ENCODE measurements around the gene TNFRSF25.

Gene TNFRSF25

DNA sequence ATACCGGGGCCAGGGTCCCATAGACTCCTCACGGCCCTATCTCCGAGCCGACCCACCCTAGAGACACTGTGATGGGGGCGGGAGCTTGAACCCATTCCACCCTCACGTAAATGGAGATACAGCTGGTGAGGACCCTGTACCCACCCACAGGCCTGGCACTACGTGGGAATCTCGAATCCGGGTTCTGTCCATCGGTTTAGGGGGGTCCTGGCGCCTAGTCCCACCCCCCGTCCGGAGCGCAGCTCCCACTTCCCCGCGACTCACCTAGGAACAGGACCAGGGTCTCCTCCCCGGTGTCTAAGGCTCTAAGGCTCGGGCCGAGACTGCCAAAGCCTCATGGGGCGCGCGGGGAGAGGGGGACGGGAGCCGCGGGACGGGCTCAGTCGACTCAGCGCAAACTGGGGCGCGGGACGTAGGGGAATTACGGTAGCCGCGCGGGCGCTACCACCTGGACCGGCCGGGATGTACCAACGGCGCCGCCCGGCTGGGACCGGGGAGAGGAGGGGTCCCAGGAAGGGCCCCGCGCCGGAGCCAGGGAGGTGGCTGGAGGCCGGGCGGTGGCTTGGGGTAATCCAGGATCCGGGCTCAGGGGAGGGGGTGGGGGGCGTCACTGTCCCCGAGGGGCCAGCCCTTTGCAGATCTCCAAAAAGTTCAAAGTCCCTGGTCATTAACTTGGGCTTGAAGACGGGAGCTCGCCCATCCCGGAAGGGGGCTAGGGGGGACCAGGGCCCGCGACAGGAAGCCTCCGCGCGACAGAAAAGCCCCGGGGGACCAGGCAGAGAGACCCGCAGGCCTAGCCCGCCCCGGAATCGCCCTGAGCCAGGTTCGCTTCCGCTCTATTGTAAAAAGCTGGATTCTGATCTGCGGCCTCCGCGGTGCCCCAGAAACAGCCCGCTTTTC lies 24.5 kb upstream of the TNFRSF25 start:
- TF ChIP-seq FOXP2 (optimal IDR thresholded peaks at IDR 0.05; ENCODE audit: borderline replicate concordance, extremely low read depth, extremely low read length, insufficient read depth) (no peak), TAF1 (IDR thresholded peaks at IDR 0.05; ENCODE audit: borderline replicate concordance, insufficient read depth, low read length) (no peak), POLR2AphosphoS5 (IDR thresholded peaks at IDR 0.05; ENCODE audit: low read depth, low read length) (no peak), SIN3A (IDR thresholded peaks at IDR 0.05; ENCODE audit: borderline replicate concordance, insufficient read depth, low read length) (no peak)
- TF ChIP-seq, protein P1, sequence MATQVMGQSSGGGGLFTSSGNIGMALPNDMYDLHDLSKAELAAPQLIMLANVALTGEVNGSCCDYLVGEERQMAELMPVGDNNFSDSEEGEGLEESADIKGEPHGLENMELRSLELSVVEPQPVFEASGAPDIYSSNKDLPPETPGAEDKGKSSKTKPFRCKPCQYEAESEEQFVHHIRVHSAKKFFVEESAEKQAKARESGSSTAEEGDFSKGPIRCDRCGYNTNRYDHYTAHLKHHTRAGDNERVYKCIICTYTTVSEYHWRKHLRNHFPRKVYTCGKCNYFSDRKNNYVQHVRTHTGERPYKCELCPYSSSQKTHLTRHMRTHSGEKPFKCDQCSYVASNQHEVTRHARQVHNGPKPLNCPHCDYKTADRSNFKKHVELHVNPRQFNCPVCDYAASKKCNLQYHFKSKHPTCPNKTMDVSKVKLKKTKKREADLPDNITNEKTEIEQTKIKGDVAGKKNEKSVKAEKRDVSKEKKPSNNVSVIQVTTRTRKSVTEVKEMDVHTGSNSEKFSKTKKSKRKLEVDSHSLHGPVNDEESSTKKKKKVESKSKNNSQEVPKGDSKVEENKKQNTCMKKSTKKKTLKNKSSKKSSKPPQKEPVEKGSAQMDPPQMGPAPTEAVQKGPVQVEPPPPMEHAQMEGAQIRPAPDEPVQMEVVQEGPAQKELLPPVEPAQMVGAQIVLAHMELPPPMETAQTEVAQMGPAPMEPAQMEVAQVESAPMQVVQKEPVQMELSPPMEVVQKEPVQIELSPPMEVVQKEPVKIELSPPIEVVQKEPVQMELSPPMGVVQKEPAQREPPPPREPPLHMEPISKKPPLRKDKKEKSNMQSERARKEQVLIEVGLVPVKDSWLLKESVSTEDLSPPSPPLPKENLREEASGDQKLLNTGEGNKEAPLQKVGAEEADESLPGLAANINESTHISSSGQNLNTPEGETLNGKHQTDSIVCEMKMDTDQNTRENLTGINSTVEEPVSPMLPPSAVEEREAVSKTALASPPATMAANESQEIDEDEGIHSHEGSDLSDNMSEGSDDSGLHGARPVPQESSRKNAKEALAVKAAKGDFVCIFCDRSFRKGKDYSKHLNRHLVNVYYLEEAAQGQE (IDR thresholded peaks at IDR 0.05; ENCODE audit: insufficient read depth in 1 of 2, low read depth in 2 of 2, low read length in 2 of 2), result no peak

DNA sequence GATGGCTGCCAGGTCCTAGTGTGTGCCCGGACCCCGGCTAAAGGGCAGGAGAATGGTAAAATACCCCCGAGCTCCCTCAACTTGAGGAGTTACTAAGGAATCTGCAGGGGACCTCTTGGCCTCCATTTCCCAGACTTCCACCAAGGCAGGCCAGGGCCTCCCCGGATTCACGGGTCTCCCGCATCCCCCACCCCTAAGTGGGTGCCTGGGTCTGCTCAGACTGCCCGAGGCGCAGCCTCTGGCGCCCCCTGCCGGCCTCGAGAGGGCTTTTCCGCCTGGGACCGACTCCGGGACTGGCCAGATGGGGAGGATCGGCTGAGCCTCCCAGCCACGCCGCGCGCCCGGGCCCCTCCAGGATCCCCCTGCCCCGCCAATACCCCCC lies 23.8 kb upstream of the TNFRSF25 start:
- TF ChIP-seq, protein P1 (IDR thresholded peaks at IDR 0.05; ENCODE audit: insufficient read depth in 1 of 2, low read depth in 2 of 2, low read length in 2 of 2), result no peak
- TF ChIP-seq SIN3A (IDR thresholded peaks at IDR 0.05; ENCODE audit: borderline replicate concordance, insufficient read depth, low read length) (no peak), FOXP2 (optimal IDR thresholded peaks at IDR 0.05; ENCODE audit: borderline replicate concordance, extremely low read depth, extremely low read length, insufficient read depth) (no peak), POLR2AphosphoS5 (IDR thresholded peaks at IDR 0.05; ENCODE audit: low read depth, low read length) (no peak), TAF1 (IDR thresholded peaks at IDR 0.05; ENCODE audit: borderline replicate concordance, insufficient read depth, low read length) (no peak)

DNA sequence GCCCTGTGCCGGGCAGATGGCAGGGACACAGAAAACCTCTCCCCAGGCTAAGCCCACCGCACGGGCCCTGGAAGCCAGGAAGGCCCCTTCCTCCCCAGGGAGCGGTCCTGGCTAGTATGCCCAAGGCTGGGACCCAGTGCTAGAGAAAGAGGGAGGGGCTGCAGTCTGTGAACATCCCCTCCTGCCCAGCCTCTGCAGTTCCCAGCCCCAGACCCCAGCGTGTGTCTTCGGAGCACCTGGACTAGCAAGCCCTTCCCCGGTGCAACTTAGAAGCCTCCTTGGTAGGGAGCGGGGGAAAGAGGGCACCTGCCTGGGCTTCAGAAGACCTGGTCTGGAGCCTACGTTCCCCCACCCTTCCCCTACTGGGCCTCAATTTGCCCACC lies 23.4 kb upstream of the TNFRSF25 start:
- no peak for TF ChIP-seq TAF1 (IDR thresholded peaks at IDR 0.05; ENCODE audit: borderline replicate concordance, insufficient read depth, low read length)
- TF ChIP-seq FOXP2 (optimal IDR thresholded peaks at IDR 0.05; ENCODE audit: borderline replicate concordance, extremely low read depth, extremely low read length, insufficient read depth), result no peak
- TF ChIP-seq SIN3A (IDR thresholded peaks at IDR 0.05; ENCODE audit: borderline replicate concordance, insufficient read depth, low read length), result no peak
- no peak for TF ChIP-seq POLR2AphosphoS5 (IDR thresholded peaks at IDR 0.05; ENCODE audit: low read depth, low read length)
- TF ChIP-seq, protein P1 (IDR thresholded peaks at IDR 0.05; ENCODE audit: insufficient read depth in 1 of 2, low read depth in 2 of 2, low read length in 2 of 2), result no peak

DNA sequence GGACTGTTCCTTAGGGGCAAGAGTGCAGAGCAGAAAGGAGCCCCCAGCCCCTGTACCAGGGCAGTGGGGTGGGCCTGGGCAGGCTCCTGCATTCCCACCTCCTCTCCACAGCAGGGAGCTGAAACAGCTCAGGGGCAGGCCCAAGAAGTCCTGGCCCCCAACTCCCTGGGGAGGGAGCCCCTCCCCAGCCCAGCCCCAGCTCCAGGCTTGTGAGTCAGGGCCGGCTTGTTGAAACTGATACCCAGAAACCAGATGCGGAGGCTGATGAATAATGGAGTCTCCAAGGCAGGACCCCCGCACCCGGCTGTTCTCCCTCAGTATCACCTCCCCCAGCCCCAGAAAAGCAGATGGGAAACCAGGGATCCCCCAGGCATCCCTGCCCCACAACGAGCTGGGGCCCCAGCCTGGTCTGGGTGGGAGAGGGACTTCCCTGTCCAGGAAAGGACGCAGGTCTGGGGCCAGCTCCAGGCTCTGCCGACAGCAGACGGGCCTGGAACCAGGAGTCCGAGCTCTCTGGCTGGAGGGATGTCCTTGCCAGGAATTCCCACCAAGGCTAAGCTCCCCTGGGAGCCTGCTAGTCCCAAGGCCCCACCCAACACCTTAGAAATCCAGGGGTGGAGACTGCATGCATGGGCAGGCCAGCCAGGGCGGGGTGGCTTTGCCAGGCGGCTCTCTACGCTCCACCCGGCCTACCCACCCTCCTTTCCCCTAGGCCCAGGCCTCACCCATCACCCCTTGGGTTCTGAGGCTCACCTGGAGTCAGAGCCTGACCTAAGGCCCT lies 22.8 kb upstream of the TNFRSF25 start:
- TF ChIP-seq TAF1 (IDR thresholded peaks at IDR 0.05; ENCODE audit: borderline replicate concordance, insufficient read depth, low read length) (no peak), FOXP2 (optimal IDR thresholded peaks at IDR 0.05; ENCODE audit: borderline replicate concordance, extremely low read depth, extremely low read length, insufficient read depth) (no peak), POLR2AphosphoS5 (IDR thresholded peaks at IDR 0.05; ENCODE audit: low read depth, low read length) (no peak), SIN3A (IDR thresholded peaks at IDR 0.05; ENCODE audit: borderline replicate concordance, insufficient read depth, low read length) (no peak)
- TF ChIP-seq, protein P1 (IDR thresholded peaks at IDR 0.05; ENCODE audit: insufficient read depth in 1 of 2, low read depth in 2 of 2, low read length in 2 of 2), result no peak

Measured in PFSK-1 (cell line).